Mesenchymal stem cell (in vitro differentiated cells and primary cell): ENCODE results near the gene RNF43. TPM values are rescaled to one million over a fixed set of nuclear protein-coding genes. Genes with fewer than 3 reads are reported as not detected.

Experiments used
- DNase-seq: peaks from one replicate; pipeline ENCODE4 v3.0.0-alpha.2; 2013
- H2AFZ ChIP-seq: one replicate; pipeline ENCODE4 v1.6.1; 2013; ENCODE audit warnings: low read depth, mild to moderate bottlenecking, control low read depth, inconsistent platforms, low read length, moderate library complexity
- H2AK5ac ChIP-seq: 2 replicates; pipeline ENCODE4 v1.6.1; 2013; ENCODE audit warnings: low read length, moderate library complexity, mild to moderate bottlenecking, inconsistent platforms; ENCODE audit not compliant: severe bottlenecking
- H2BK120ac ChIP-seq: one replicate; pipeline ENCODE4 v1.6.1; 2013; ENCODE audit warnings: low read depth, mild to moderate bottlenecking, inconsistent platforms, low read length, moderate library complexity
- H2BK12ac ChIP-seq, 2 experiments: one replicate each; pipeline ENCODE4 v1.6.1; 2013; ENCODE audit warnings: inconsistent platforms in 2 of 2, low read length in 2 of 2, mild to moderate bottlenecking in 2 of 2, moderate library complexity in 2 of 2, control low read depth in 1 of 2
- H2BK15ac ChIP-seq: one replicate; pipeline ENCODE4 v1.6.1; 2013; ENCODE audit warnings: mild to moderate bottlenecking, low read depth, inconsistent platforms; ENCODE audit not compliant: poor library complexity, severe bottlenecking
- H2BK5ac ChIP-seq: 2 replicates; pipeline ENCODE4 v1.6.1; 2013; ENCODE audit warnings: low read depth, mild to moderate bottlenecking, low read length, control low read depth, inconsistent platforms; ENCODE audit not compliant: poor library complexity, severe bottlenecking
- H3K14ac ChIP-seq, 2 experiments: one replicate each; pipeline ENCODE4 v1.6.1; 2013; ENCODE audit warnings: inconsistent platforms in 2 of 2, low read length in 2 of 2, control low read depth in 1 of 2, mild to moderate bottlenecking in 1 of 2, moderate library complexity in 1 of 2
- H3K18ac ChIP-seq, 2 experiments: one replicate each; pipeline ENCODE4 v1.6.1; 2013; ENCODE audit warnings: inconsistent platforms in 2 of 2, low read length in 2 of 2, control low read depth in 1 of 2, low read depth in 1 of 2, mild to moderate bottlenecking in 1 of 2
- H3K23ac ChIP-seq, 2 experiments: one replicate each; pipeline ENCODE4 v1.6.1; 2013; ENCODE audit warnings: inconsistent platforms in 2 of 2, low read length in 2 of 2, mild to moderate bottlenecking in 2 of 2, moderate library complexity in 2 of 2, control low read depth in 1 of 2
- H3K27ac ChIP-seq: 2 replicates; pipeline ENCODE4 v1.5.1; 2013; ENCODE audit warnings: mild to moderate bottlenecking, moderate library complexity, low read length, control low read depth, inconsistent platforms; ENCODE audit not compliant: poor library complexity, severe bottlenecking
- H3K27me3 ChIP-seq, 2 experiments: 2 replicates each; pipeline versions ENCODE4 v1.6.1 to v1.7.0; 2013; ENCODE audit warnings: low read length in 2 of 2, mild to moderate bottlenecking in 2 of 2, moderate library complexity in 2 of 2, control low read depth in 1 of 2, inconsistent platforms in 1 of 2; ENCODE audit not compliant: control insufficient read depth in 1 of 2, insufficient read depth in 1 of 2
- H3K36me3 ChIP-seq, 2 experiments: 2 replicates each; pipeline versions ENCODE4 v1.6.1 to v1.7.0; 2013; ENCODE audit warnings: low read length in 2 of 2, control low read depth in 1 of 2, inconsistent platforms in 1 of 2, low read depth in 1 of 2, mild to moderate bottlenecking in 1 of 2; ENCODE audit not compliant: insufficient read depth in 2 of 2, control insufficient read depth in 1 of 2
- H3K4ac ChIP-seq, 2 experiments: one replicate each; pipeline ENCODE4 v1.6.1; 2013; ENCODE audit warnings: inconsistent platforms in 2 of 2, low read length in 2 of 2, mild to moderate bottlenecking in 2 of 2, moderate library complexity in 2 of 2, control low read depth in 1 of 2, low read depth in 1 of 2
- H3K4me1 ChIP-seq: 2 replicates; pipeline ENCODE4 v1.6.1; 2013; ENCODE audit warnings: low read depth, low read length, control low read depth; ENCODE audit not compliant: control insufficient read depth, insufficient read depth
- H3K4me2 ChIP-seq: 2 replicates; pipeline ENCODE4 v1.6.1; 2013; ENCODE audit warnings: low read length, mild to moderate bottlenecking, inconsistent platforms; ENCODE audit not compliant: poor library complexity, severe bottlenecking
- H3K4me3 ChIP-seq, 2 experiments: 2 replicates each; pipeline versions ENCODE4 v1.5.1 to v1.7.0; 2013; ENCODE audit warnings: low read length in 2 of 2, mild to moderate bottlenecking in 2 of 2, control low read depth in 1 of 2, low read depth in 1 of 2; ENCODE audit not compliant: insufficient read depth in 1 of 2
- H3K79me1 ChIP-seq: replicated peaks from 2 replicates; pipeline ENCODE4 v1.6.1; 2013; ENCODE audit warnings: mild to moderate bottlenecking, control low read depth, low read length, inconsistent platforms; ENCODE audit not compliant: poor library complexity, severe bottlenecking
- H3K9ac ChIP-seq: 2 replicates; pipeline ENCODE4 v1.7.0; 2013; ENCODE audit warnings: mild to moderate bottlenecking, low read length, moderate library complexity
- H3K9me3 ChIP-seq: 2 replicates; pipeline ENCODE4 v1.7.0; 2013; ENCODE audit warnings: mild to moderate bottlenecking, low read length; ENCODE audit not compliant: control insufficient read depth
- H4K8ac ChIP-seq: one replicate; pipeline ENCODE4 v1.6.1; 2013; ENCODE audit warnings: inconsistent platforms, mild to moderate bottlenecking, low read length, moderate library complexity
- H4K91ac ChIP-seq: one replicate; pipeline ENCODE4 v1.6.1; 2013; ENCODE audit warnings: mild to moderate bottlenecking, low read length, inconsistent platforms
- WGBS: methylation state at CpG from one replicate; pipeline ENCODE4 v1.1.7; 2013; ENCODE audit warnings: mixed read lengths; 5-methylcytosine and 5-hydroxymethylcytosine counted together
- polyA plus RNA-seq, 2 experiments: library from polyadenylated mRNA; stranded (reverse); fragments of 200-250 nt; gene quantifications; one replicate each; pipeline ENCODE4 v1.2.3, GENCODE V29; 2013

Gene RNF43
- polyA plus RNA-seq (2013, experiment 1 of 2), result 0.01 TPM
- polyA plus RNA-seq (2013, experiment 2 of 2), result not detected

DNA sequence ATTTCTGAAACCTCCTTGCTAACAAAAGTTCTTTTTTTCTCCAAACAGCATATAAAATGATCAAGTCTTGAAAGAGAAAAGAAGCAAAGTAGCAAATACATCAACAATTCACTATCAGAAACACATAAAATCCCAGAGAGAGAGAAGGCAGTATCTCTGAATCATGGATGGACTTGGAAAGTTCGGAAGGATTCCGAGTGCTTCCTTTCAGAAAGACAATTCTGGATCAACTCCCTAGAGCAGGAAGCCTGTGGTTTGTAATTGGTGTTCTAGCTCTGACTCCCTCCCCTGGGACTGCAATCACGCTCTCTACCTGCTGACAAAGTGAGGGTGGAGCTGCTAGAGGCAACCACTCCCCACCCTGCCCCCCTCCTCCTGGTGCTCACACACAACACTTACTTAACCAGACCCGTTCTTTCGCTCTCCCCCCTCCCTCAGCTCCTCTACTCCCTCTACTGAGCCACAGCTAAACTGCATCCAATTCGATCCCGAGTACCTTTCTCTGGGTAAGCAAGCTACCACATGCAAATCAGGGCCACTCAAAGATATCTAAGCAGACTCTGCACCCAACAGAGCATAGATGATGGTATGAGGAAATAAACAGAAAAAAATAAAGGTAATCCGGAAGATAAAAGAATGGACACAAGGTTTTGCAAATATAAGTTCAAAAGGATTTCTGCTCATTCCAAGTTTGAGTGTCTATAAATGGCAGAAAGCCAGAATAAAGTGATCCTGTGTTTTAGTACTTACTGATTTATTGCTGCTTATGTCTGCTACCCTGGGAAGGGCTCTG is at the start of gene RNF43:
Gene RNF43 (minus strand): TSS at position 235 of the 793 bp plus-strand sequence. CDS start 1,957 bp downstream, outside the sequence.
- DNase-seq, result peak; percentile 83
- Histone ChIP-seq H3K23ac (no peak within 1 kb of the TSS), H4K8ac (no peak within 1 kb of the TSS), H2AK5ac (no peak within 1 kb of the TSS), H3K27me3 (peaks cover 8 to 20% of the 10 kb centered on the region in 2 experiments), H3K18ac (no peak within 1 kb of the TSS), H3K9ac (peak within 1 kb of the TSS; percentile 62), H3K4me3 (peak within 1 kb of the TSS in 1 of 2 experiments; percentile 67), H4K91ac (no peak within 1 kb of the TSS), H3K4ac (no peak within 1 kb of the TSS), H3K79me1 (no peaks in the 10 kb centered on the region), H2AFZ (no peak within 1 kb of the TSS), H3K4me1 (no peaks in the 10 kb centered on the region), H2BK15ac (no peak within 1 kb of the TSS), H3K36me3 (no peaks in the 10 kb centered on the region), H3K4me2 (peak within 1 kb of the TSS; percentile 25), H2BK120ac (no peak within 1 kb of the TSS), H3K14ac (no peak within 1 kb of the TSS), H2BK5ac (no peak within 1 kb of the TSS), H3K27ac (no peak within 1 kb of the TSS), H2BK12ac (no peak within 1 kb of the TSS), H3K9me3 (no peaks in the 10 kb centered on the region)
- 2% methylated on average over 5 of the region's 8 CpGs for WGBS

DNA sequence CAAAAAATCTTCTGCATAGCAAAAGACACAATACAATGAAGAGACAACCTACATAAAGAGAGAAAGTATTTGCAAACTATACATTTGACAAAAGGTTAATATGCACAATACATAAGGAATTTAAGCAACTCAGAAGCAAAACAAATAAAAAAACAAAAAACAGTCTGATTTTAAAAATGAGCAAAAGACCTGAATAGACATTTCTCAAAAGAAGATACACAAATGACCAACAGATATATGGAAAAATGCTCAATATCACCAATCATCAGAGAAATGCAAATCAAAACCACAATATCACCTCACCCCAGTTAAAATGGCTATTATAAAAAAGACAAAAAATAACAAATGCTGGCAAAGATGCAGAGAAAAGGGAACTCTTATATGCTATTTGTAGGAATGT is 38.2 kb upstream of the RNF43 start:
- Histone ChIP-seq H2BK120ac (no peak overlapping the region), H2AK5ac (no peak overlapping the region), H2AFZ (no peak overlapping the region), H3K4me3 (no peak overlapping the region), H3K27ac (no peak overlapping the region), H3K9ac (no peak overlapping the region), H3K4me1 (peaks cover 2% of the 10 kb centered on the region), H4K8ac (no peak overlapping the region), H3K23ac (no peak overlapping the region), H3K4me2 (no peak overlapping the region), H3K27me3 (no peaks in the 10 kb centered on the region), H3K18ac (no peak overlapping the region), H3K36me3 (no peaks in the 10 kb centered on the region), H3K4ac (no peak overlapping the region), H3K9me3 (no peaks in the 10 kb centered on the region), H2BK12ac (no peak overlapping the region), H4K91ac (no peak overlapping the region), H3K14ac (no peak overlapping the region), H2BK5ac (no peak overlapping the region), H3K79me1 (no peaks in the 10 kb centered on the region), H2BK15ac (no peak overlapping the region)
- no peak for DNase-seq

DNA sequence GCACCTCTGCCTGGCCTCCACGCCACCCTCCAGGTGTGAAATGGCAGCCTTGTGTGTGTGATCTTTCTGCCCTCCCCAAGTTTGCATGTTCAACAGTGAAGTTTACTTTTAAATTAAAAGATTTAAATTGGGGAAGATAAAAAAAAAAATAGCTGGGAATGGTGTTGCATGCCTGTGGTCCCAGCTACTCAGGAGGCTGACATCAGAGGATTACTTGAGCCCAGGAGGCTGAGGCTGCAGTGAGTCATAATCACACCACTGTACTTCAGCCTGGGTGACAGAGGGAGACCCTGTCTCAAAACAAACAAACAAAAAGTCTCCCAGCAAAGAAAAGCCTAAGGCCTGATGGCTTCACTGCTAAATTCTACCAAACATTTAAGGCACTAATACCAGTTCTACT is 35.4 kb upstream of the RNF43 start:
- Histone ChIP-seq H2AFZ (no peak overlapping the region), H3K4me1 (peaks cover 2% of the 10 kb centered on the region), H3K4me3 (no peak overlapping the region), H2BK12ac (no peak overlapping the region), H3K27ac (no peak overlapping the region), H3K36me3 (no peaks in the 10 kb centered on the region), H3K27me3 (no peaks in the 10 kb centered on the region), H2AK5ac (no peak overlapping the region), H3K9me3 (no peaks in the 10 kb centered on the region), H3K79me1 (no peaks in the 10 kb centered on the region), H3K18ac (no peak overlapping the region), H3K23ac (no peak overlapping the region), H4K8ac (no peak overlapping the region), H3K4me2 (no peak overlapping the region), H2BK15ac (no peak overlapping the region), H3K9ac (no peak overlapping the region), H3K14ac (no peak overlapping the region), H2BK5ac (no peak overlapping the region), H4K91ac (no peak overlapping the region), H2BK120ac (no peak overlapping the region), H3K4ac (no peak overlapping the region)
- 92% methylated on average over 1 of the region's 1 CpG for WGBS
- peak; percentile 55 for DNase-seq

DNA sequence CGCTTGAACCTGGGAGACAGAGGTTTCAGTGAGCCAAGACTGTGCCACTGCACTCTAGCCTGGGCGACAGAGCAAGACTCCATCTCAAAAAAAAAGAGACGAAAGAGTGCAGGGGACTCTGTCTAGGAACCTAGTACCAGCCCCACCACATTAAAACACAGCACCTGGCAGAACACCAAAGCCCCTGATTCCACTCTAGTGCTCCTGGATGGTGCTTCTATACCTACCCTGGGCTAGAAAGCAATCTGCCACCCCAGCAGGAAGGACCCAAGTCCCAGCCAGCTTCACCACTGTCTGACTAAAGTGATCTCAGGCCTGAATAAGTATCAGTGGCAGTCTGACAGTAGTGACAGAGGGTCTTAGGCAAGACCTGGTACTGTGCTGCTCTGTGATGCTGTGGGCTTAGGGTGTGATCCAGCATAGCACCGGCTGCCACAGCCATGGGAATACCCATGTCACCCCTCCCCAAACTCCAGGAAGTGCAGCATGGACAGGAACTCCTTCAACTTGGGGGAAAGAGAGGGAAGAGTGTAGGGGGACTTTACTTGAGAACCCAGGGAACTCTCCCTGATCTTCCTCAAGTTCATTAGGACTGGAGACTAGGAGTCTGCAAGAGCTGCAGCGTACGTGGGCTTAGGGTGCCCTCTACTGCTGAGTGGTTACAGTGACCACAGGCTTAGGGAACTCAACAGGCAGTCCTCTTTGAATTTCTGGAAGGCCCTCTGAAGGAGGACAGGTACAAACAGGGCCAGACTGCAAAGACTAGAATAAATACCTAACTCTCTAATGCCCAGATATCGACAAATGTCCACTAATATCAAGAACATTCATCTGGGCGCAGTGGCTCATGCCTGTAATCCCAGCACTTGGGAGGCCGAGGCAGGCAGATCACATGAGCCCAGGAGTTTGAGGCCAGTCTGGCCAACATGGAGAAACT is 30.0 kb upstream of the RNF43 start:
- H3K36me3 ChIP-seq, result no peaks in the 10 kb centered on the region
- H3K27me3 ChIP-seq, result peaks cover 5 to 9% of the 10 kb centered on the region in 2 experiments
- no peak overlapping the region for H3K14ac ChIP-seq
- no peak overlapping the region for H3K4me2 ChIP-seq
- no peak overlapping the region for H2BK15ac ChIP-seq
- no peak overlapping the region for H2BK120ac ChIP-seq
- no peak overlapping the region for H2AK5ac ChIP-seq
- no peaks in the 10 kb centered on the region for H3K79me1 ChIP-seq
- no peak overlapping the region for H2BK12ac ChIP-seq
- H2BK5ac ChIP-seq, result no peak overlapping the region
- H3K4me3 ChIP-seq, result no peak overlapping the region
- H4K8ac ChIP-seq, result no peak overlapping the region
- H4K91ac ChIP-seq, result no peak overlapping the region
- peak; percentile 84 for DNase-seq
- 57% methylated on average over 8 of the region's 9 CpGs for WGBS
- no peak overlapping the region for H2AFZ ChIP-seq
- H3K23ac ChIP-seq, result no peak overlapping the region
- no peak overlapping the region for H3K4ac ChIP-seq
- no peak overlapping the region for H3K27ac ChIP-seq
- H3K9ac ChIP-seq, result no peak overlapping the region
- H3K4me1 ChIP-seq, result no peaks in the 10 kb centered on the region
- no peak overlapping the region for H3K18ac ChIP-seq
- H3K9me3 ChIP-seq, result peaks cover 4% of the 10 kb centered on the region
